ENCODE results near the gene GPD1.
A peak's percentile ranks its signal among the peaks of the same experiment; 100 is the strongest.

GPD1 gene

GRCh38 chr12:50102646-50103309, 1.0 kb upstream of the GPD1 start:
- no peak for DNase-seq

GRCh38 chr12:50103351-50103750, 457 bp upstream of the GPD1 start:
- DNase-seq: no peak

- no peak for DNase-seq
Observed at GRCh38 chr12:50104417-50105366, 884 bp downstream of the GPD1 start.

- DNase-seq: no peak
Observed at GRCh38 chr12:50105913-50106450, 2.2 kb downstream of the GPD1 start.

GRCh38 chr12:50106907-50107306, 3.1 kb downstream of the GPD1 start:
- DNase-seq: no peak

- DNase-seq: no peak
Observed at GRCh38 chr12:50107416-50108268, 3.8 kb downstream of the GPD1 start.

GRCh38 chr12:50109319-50109718, 5.5 kb downstream of the GPD1 start:
- no peak for DNase-seq

- no peak for DNase-seq
Observed at GRCh38 chr12:50110127-50110761, 6.4 kb downstream of the GPD1 start.

GRCh38 chr12:50110762-50111351, 7.0 kb downstream of the GPD1 start:
- peak; percentile 33 for DNase-seq

- DNase-seq: peak; percentile 72
Observed at GRCh38 chr12:50111395-50111692, 7.5 kb downstream of the GPD1 start.

- peak; percentile 100 for DNase-seq
Observed at GRCh38 chr12:50111693-50112455, 8.1 kb downstream of the GPD1 start, which contains the start of gene COX14. Gene COX14 (plus strand): TSS chr12:50112236. CDS start chr12:50120044, 7,808 bp downstream.

GRCh38 chr12:50112456-50113218, 8.8 kb downstream of the GPD1 start:
- DNase-seq: peak; percentile 55

- no peak for DNase-seq
Observed at GRCh38 chr12:50117057-50117622, 13.3 kb downstream of the GPD1 start.

GRCh38 chr12:50119387-50119786, 15.6 kb downstream of the GPD1 start:
- DNase-seq: no peak

- no peak for DNase-seq
Observed at GRCh38 chr12:50120521-50120920, 16.7 kb downstream of the GPD1 start.

- no peak for DNase-seq
Observed at GRCh38 chr12:50120953-50121352, 17.1 kb downstream of the GPD1 start.

- DNase-seq: no peak
Observed at GRCh38 chr12:50121641-50122040, 17.8 kb downstream of the GPD1 start.

GRCh38 chr12:50123203-50123602, 19.4 kb downstream of the GPD1 start:
- no peak for DNase-seq

- no peak for DNase-seq
Observed at GRCh38 chr12:50127546-50127945, 23.7 kb downstream of the GPD1 start.

GRCh38 chr12:50129290-50129689, 25.5 kb downstream of the GPD1 start:
- DNase-seq: no peak
